ENCODE measurements around the gene C11orf24. TPM values are rescaled to one million over a fixed set of nuclear protein-coding genes. Genes with fewer than 3 reads are reported as not detected.

Gene C11orf24
- polyA plus RNA-seq, 3 donors: 9.5 to 21.8 (median 12.6) TPM

GRCh38 chr11:68216171-68216938 lies 55.4 kb downstream of the C11orf24 start:
- Histone ChIP-seq H3K9ac (ENCODE audit: insufficient read depth, low read length, poor library complexity, severe bottlenecking) (no peak overlapping the region), H3K27ac (ENCODE audit: low read depth in 1 of 2, low read length in 2 of 2) (no peak overlapping the region), H4K20me1 (ENCODE audit: insufficient read depth, low read length) (peaks cover 12% of the 10 kb centered on the region), H2AFZ (ENCODE audit: insufficient read depth, low read depth, low read length, poor library complexity, severe bottlenecking) (no peak overlapping the region), H3K4me2 (replicated peaks; ENCODE audit: extremely low read depth, low read length, poor library complexity, severe bottlenecking) (no peak overlapping the region), H3K36me3 (replicated peaks in 1 of 2; ENCODE audit: control insufficient read depth in 1 of 2, insufficient read depth in 2 of 2, low read length in 2 of 2) (no peaks in the 10 kb centered on the region), H3K4me1 (ENCODE audit: control insufficient read depth in 1 of 2, insufficient read depth in 2 of 2, low read length in 2 of 2) (peaks cover 22 to 26% of the 10 kb centered on the region in 2 donors), H3K27me3 (ENCODE audit: control insufficient read depth in 2 of 2, insufficient read depth in 2 of 2, low read length in 2 of 2) (peaks cover 0 to 18% of the 10 kb centered on the region in 2 donors), H3K4me3 (replicated peaks in 1 of 3; ENCODE audit: low read depth in 2 of 3, low read length in 3 of 3) (no peak overlapping the region), H3K79me2 (ENCODE audit: insufficient read depth, low read length) (peaks cover 16% of the 10 kb centered on the region), H3K9me3 (replicated peaks in 1 of 2; ENCODE audit: control insufficient read depth in 1 of 2, insufficient read depth in 1 of 2, low read length in 2 of 2) (no peaks in the 10 kb centered on the region)
- WGBS (ENCODE audit: insufficient coverage): 92% methylated on average over 21 of the region's 22 CpGs
- DNase-seq: no peak
- intact Hi-C loops (cut with micrococcal nuclease): loop anchor here in 1 of 2 donors (10.0 kb wide), 2 partner anchors 92 to 212 kb away; partner anchors contain the start of genes CHKA and UNC93B1
- no peak overlapping the region for H3K4me3 Mint-ChIP-seq
- no peak for TF ChIP-seq CTCF (IDR thresholded peaks at IDR 0.05)
- H3K27ac Mint-ChIP-seq: no peak overlapping the region
- H3K27me3 Mint-ChIP-seq (ENCODE audit: low read depth in 3 of 3): peaks cover 19 to 31% (median 28%) of the 10 kb centered on the region in 3 donors
- H3K9me3 Mint-ChIP-seq: peaks cover 0 to 2% (median 0%) of the 10 kb centered on the region in 7 donors
- H3K4me1 Mint-ChIP-seq: peaks cover 26% of the 10 kb centered on the region
- no peaks in the 10 kb centered on the region for H3K36me3 Mint-ChIP-seq

GRCh38 chr11:68215524-68216170 lies 56.1 kb downstream of the C11orf24 start:
- TF ChIP-seq CTCF (IDR thresholded peaks at IDR 0.05): no peak
- Mint-ChIP-seq H3K36me3 (no peaks in the 10 kb centered on the region), H3K4me3 (peak overlapping the region in 1 of 2 donors; percentile 85), H3K27ac (peak overlapping the region in 1 of 7 donors; percentile 40), H3K27me3 (ENCODE audit: low read depth in 3 of 3) (peaks cover 19 to 31% (median 25%) of the 10 kb centered on the region in 3 donors), H3K4me1 (peaks cover 33% of the 10 kb centered on the region), H3K9me3 (peaks cover 0 to 2% (median 0%) of the 10 kb centered on the region in 7 donors)
- H3K79me2 ChIP-seq (ENCODE audit: insufficient read depth, low read length): peaks cover 23% of the 10 kb centered on the region
- H3K4me3 ChIP-seq (replicated peaks in 1 of 3; ENCODE audit: low read depth in 2 of 3, low read length in 3 of 3): no peak overlapping the region
- H3K27ac ChIP-seq (ENCODE audit: low read depth in 1 of 2, low read length in 2 of 2): no peak overlapping the region
- 92% methylated on average over 4 of the region's 6 CpGs for WGBS (ENCODE audit: insufficient coverage)
- H3K9me3 ChIP-seq (replicated peaks in 1 of 2; ENCODE audit: control insufficient read depth in 1 of 2, insufficient read depth in 1 of 2, low read length in 2 of 2): no peaks in the 10 kb centered on the region
- no peak overlapping the region for H2AFZ ChIP-seq (ENCODE audit: insufficient read depth, low read depth, low read length, poor library complexity, severe bottlenecking)
- no peak overlapping the region for H3K4me2 ChIP-seq (replicated peaks; ENCODE audit: extremely low read depth, low read length, poor library complexity, severe bottlenecking)
- intact Hi-C loops (cut with micrococcal nuclease): loop anchor here in 1 of 2 donors (10.0 kb wide), 2 partner anchors 91 to 211 kb away; partner anchors contain the start of genes CHKA and UNC93B1
- DNase-seq: no peak
- no peak overlapping the region for H3K9ac ChIP-seq (ENCODE audit: insufficient read depth, low read length, poor library complexity, severe bottlenecking)
- H4K20me1 ChIP-seq (ENCODE audit: insufficient read depth, low read length): peaks cover 19% of the 10 kb centered on the region
- H3K36me3 ChIP-seq (replicated peaks in 1 of 2; ENCODE audit: control insufficient read depth in 1 of 2, insufficient read depth in 2 of 2, low read length in 2 of 2): no peaks in the 10 kb centered on the region
- peaks cover 28 to 34% of the 10 kb centered on the region in 2 donors for H3K4me1 ChIP-seq (ENCODE audit: control insufficient read depth in 1 of 2, insufficient read depth in 2 of 2, low read length in 2 of 2)
- peaks cover 0 to 18% of the 10 kb centered on the region in 2 donors for H3K27me3 ChIP-seq (ENCODE audit: control insufficient read depth in 2 of 2, insufficient read depth in 2 of 2, low read length in 2 of 2)

Data from CD14-positive monocyte (primary cell).